MM.1S (cell line): Measurements from ENCODE around the gene OR1L6.

Experiments
- DNase-seq: peaks from one replicate; pipeline ENCODE4 v3.0.0-alpha.2; 2015
- H2AFZ ChIP-seq: fragments of 300-600 bp; sonication (generic); 2 replicates; pipeline ENCODE4 v1.6.0; 2016; ENCODE audit warnings: antibody characterized with exemption, low read length
- H3F3A ChIP-seq: fragments of 300-600 bp; sonication (generic); 2 replicates; pipeline ENCODE4 v1.6.1; 2016; ENCODE audit warnings: mild to moderate bottlenecking, antibody characterized with exemption, low read length, moderate library complexity, mixed read lengths; ENCODE audit not compliant: insufficient read depth
- H3K27ac ChIP-seq: fragments of 300-600 bp; sonication (generic); 2 replicates; pipeline ENCODE4 v1.5.1; 2016; ENCODE audit warnings: mild to moderate bottlenecking, low read length
- H3K27me3 ChIP-seq: fragments of 300-600 bp; sonication (generic); replicated peaks from 2 replicates; pipeline ENCODE4 v1.6.0; 2016; ENCODE audit warnings: low read length; ENCODE audit not compliant: insufficient read depth
- H3K36me3 ChIP-seq: fragments of 300-600 bp; sonication (generic); replicated peaks from 2 replicates; pipeline ENCODE4 v1.6.1; 2016; ENCODE audit warnings: mild to moderate bottlenecking, low read length, mixed read lengths; ENCODE audit not compliant: insufficient read depth
- H3K4me1 ChIP-seq: fragments of 300-600 bp; sonication (generic); 2 replicates; pipeline ENCODE4 v1.6.1; 2016; ENCODE audit warnings: low read length, mixed read lengths
- H3K4me2 ChIP-seq: fragments of 300-600 bp; sonication (generic); 2 replicates; pipeline ENCODE4 v1.6.0; 2016; ENCODE audit warnings: low read depth, low read length
- H3K4me3 ChIP-seq: fragments of 300-600 bp; sonication (generic); 2 replicates; pipeline ENCODE4 v1.5.1; 2016; ENCODE audit warnings: low read length, mixed read lengths
- H3K79me2 ChIP-seq: fragments of 300-600 bp; sonication (generic); 2 replicates; pipeline ENCODE4 v1.6.1; 2016; ENCODE audit warnings: mixed run types, low read length, mixed read lengths
- H3K9ac ChIP-seq: fragments of 300-600 bp; sonication (generic); 2 replicates; pipeline ENCODE4 v1.6.1; 2016; ENCODE audit warnings: low read length, mixed read lengths
- H3K9me2 ChIP-seq: fragments of 300-600 bp; sonication (generic); replicated peaks from 2 replicates; pipeline ENCODE4 v1.6.1; 2016; ENCODE audit warnings: mild to moderate bottlenecking, low read length, mixed read lengths; ENCODE audit not compliant: insufficient read depth
- H3K9me3 ChIP-seq: fragments of 300-600 bp; sonication (generic); replicated peaks from 2 replicates; pipeline ENCODE4 v1.6.1; 2016; ENCODE audit warnings: mild to moderate bottlenecking, low read length, mixed read lengths; ENCODE audit not compliant: insufficient read depth
- H4K20me1 ChIP-seq: fragments of 300-600 bp; sonication (generic); 2 replicates; pipeline ENCODE4 v1.6.1; 2016; ENCODE audit warnings: mild to moderate bottlenecking, low read length, moderate library complexity, mixed read lengths; ENCODE audit not compliant: insufficient read depth
- CTCF ChIP-seq: fragments of 300-600 bp; sonication (generic); IDR thresholded peaks from 2 replicates; pipeline ENCODE4 v1.5.1; 2016; ENCODE audit warnings: antibody characterized with exemption, low read length, mixed read lengths
- EZH2 ChIP-seq: fragments of 300-600 bp; sonication (generic); optimal IDR thresholded peaks from 2 replicates; pipeline ENCODE3; 2017; ENCODE audit warnings: low read depth, mild to moderate bottlenecking, antibody characterized with exemption, low read length, mixed read lengths
- EZH2phosphoT487 ChIP-seq: fragments of 300-600 bp; sonication (generic); IDR thresholded peaks from 2 replicates; pipeline ENCODE4 v1.6.1; 2018; ENCODE audit warnings: antibody characterized with exemption, low read length

The OR1L6 gene

GRCh38 chr9:122779181-122779580 is 37.1 kb downstream of the OR1L6 start:
- Histone ChIP-seq H3K9me2 (no peaks in the 10 kb centered on the region), H3K9me3 (no peaks in the 10 kb centered on the region), H3K79me2 (no peaks in the 10 kb centered on the region), H4K20me1 (no peaks in the 10 kb centered on the region), H3K27ac (no peak overlapping the region), H3F3A (no peaks in the 10 kb centered on the region), H3K4me1 (no peaks in the 10 kb centered on the region), H3K4me2 (no peak overlapping the region), H2AFZ (no peak overlapping the region), H3K27me3 (no peaks in the 10 kb centered on the region), H3K4me3 (no peak overlapping the region), H3K9ac (no peak overlapping the region), H3K36me3 (no peaks in the 10 kb centered on the region)
- TF ChIP-seq CTCF = no peak
- TF ChIP-seq EZH2phosphoT487 = no peak
- no peak for TF ChIP-seq EZH2
- DNase-seq = no peak

- H3K4me3 ChIP-seq = no peak overlapping the region
- H3K9me2 ChIP-seq = no peaks in the 10 kb centered on the region
- H3K79me2 ChIP-seq = no peaks in the 10 kb centered on the region
- no peak for DNase-seq
- no peak overlapping the region for H2AFZ ChIP-seq
- H3K27me3 ChIP-seq = no peaks in the 10 kb centered on the region
- no peak overlapping the region for H3K27ac ChIP-seq
- no peaks in the 10 kb centered on the region for H3F3A ChIP-seq
- no peaks in the 10 kb centered on the region for H4K20me1 ChIP-seq
- TF ChIP-seq EZH2 (no peak), EZH2phosphoT487 (no peak), CTCF (no peak)
- H3K36me3 ChIP-seq = no peaks in the 10 kb centered on the region
- H3K9me3 ChIP-seq = no peaks in the 10 kb centered on the region
- H3K9ac ChIP-seq = no peak overlapping the region
- no peak overlapping the region for H3K4me2 ChIP-seq
- H3K4me1 ChIP-seq = no peaks in the 10 kb centered on the region
These were observed 37.9 kb downstream of the OR1L6 start for GRCh38 chr9:122780026-122780425.

DNA sequence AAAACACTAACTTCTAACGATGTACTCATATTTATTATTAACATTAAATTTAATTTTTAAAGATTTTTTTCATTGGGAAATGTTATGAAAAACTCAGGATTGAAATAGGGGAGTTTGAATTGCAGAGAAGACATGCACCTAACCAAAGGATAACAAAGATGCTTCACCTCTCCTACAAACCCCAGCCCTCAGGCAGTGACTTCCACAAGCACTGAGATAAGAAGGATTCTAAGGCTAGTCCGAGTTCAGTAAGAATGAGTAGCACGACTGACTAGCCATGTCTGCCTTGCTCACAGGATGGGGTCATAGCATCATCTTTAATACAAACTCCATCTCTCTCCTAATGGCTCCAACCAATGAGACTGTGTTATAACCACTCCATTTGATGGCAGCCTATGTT is 39.6 kb downstream of the OR1L6 start:
- Histone ChIP-seq H3F3A (0 out of 2 replicates have a peak, but pooled peaks cover 3% of the 10 kb centered on the region), H2AFZ (no peak overlapping the region), H3K79me2 (no peaks in the 10 kb centered on the region), H4K20me1 (no peaks in the 10 kb centered on the region), H3K9ac (no peak overlapping the region), H3K9me2 (no peaks in the 10 kb centered on the region), H3K4me3 (no peak overlapping the region), H3K36me3 (no peaks in the 10 kb centered on the region), H3K9me3 (no peaks in the 10 kb centered on the region), H3K27me3 (no peaks in the 10 kb centered on the region), H3K27ac (no peak overlapping the region), H3K4me1 (peaks cover 6% of the 10 kb centered on the region; the same call in 1 of the 2 replicates), H3K4me2 (no peak overlapping the region)
- DNase-seq = no peak
- TF ChIP-seq EZH2phosphoT487 (no peak), EZH2 (no peak), CTCF (no peak)
